HG02943 (cell line): ENCODE results near the gene STK32C.

ENCODE experiments used
- ATAC-seq: cut with Tn5 transposase; IDR thresholded peaks from one replicate; pipeline ENCODE4 v1.9.1; 2021; ENCODE audit warnings: mild to moderate bottlenecking, low read depth, moderate library complexity; ENCODE audit not compliant: unreplicated experiment

STK32C gene

GRCh38 chr10:132236161-132236560, 71.6 kb downstream of the STK32C start:
- no peak for ATAC-seq

GRCh38 chr10:132234860-132235259, 72.9 kb downstream of the STK32C start:
- no peak for ATAC-seq

- ATAC-seq: no peak
Observed at GRCh38 chr10:132233501-132234085, 74.2 kb downstream of the STK32C start.

GRCh38 chr10:132232981-132233380, 74.8 kb downstream of the STK32C start:
- no peak for ATAC-seq

- no peak for ATAC-seq
Observed at GRCh38 chr10:132232023-132232951, 75.5 kb downstream of the STK32C start.

- no peak for ATAC-seq
Observed at GRCh38 chr10:132231656-132232022, 76.1 kb downstream of the STK32C start.

GRCh38 chr10:132230557-132231210, 77.1 kb downstream of the STK32C start:
- ATAC-seq: no peak

- ATAC-seq: no peak
Observed at GRCh38 chr10:132229834-132230556, 77.8 kb downstream of the STK32C start.

- no peak for ATAC-seq
Observed at GRCh38 chr10:132229096-132229495, 78.7 kb downstream of the STK32C start.

GRCh38 chr10:132228616-132229015, 79.1 kb downstream of the STK32C start:
- ATAC-seq: no peak

GRCh38 chr10:132227851-132228390, 79.8 kb downstream of the STK32C start:
- ATAC-seq: no peak

GRCh38 chr10:132226586-132227405, 81.0 kb downstream of the STK32C start:
- ATAC-seq: no peak

- ATAC-seq: no peak
Observed at GRCh38 chr10:132225849-132226205, 81.9 kb downstream of the STK32C start.

GRCh38 chr10:132225073-132225848, 82.5 kb downstream of the STK32C start:
- ATAC-seq: no peak

GRCh38 chr10:132224343-132225072, 83.2 kb downstream of the STK32C start:
- ATAC-seq: no peak

GRCh38 chr10:132223611-132224342, 84.0 kb downstream of the STK32C start:
- no peak for ATAC-seq

- ATAC-seq: no peak
Observed at GRCh38 chr10:132223156-132223590, 84.6 kb downstream of the STK32C start.

GRCh38 chr10:132222726-132223125, 85.0 kb downstream of the STK32C start:
- ATAC-seq: no peak
